ENCODE results near the gene DLGAP1. TPM values are rescaled to one million over a fixed set of nuclear protein-coding genes. Genes with fewer than 3 reads are reported as not detected.

Gene DLGAP1
- total and polyA plus RNA-seq, 2 of the 13 experiments (the other 11 are each of a cell fraction or from before 2014, with no cell fraction given) = 0.01 TPM; not detected in 1

DNA sequence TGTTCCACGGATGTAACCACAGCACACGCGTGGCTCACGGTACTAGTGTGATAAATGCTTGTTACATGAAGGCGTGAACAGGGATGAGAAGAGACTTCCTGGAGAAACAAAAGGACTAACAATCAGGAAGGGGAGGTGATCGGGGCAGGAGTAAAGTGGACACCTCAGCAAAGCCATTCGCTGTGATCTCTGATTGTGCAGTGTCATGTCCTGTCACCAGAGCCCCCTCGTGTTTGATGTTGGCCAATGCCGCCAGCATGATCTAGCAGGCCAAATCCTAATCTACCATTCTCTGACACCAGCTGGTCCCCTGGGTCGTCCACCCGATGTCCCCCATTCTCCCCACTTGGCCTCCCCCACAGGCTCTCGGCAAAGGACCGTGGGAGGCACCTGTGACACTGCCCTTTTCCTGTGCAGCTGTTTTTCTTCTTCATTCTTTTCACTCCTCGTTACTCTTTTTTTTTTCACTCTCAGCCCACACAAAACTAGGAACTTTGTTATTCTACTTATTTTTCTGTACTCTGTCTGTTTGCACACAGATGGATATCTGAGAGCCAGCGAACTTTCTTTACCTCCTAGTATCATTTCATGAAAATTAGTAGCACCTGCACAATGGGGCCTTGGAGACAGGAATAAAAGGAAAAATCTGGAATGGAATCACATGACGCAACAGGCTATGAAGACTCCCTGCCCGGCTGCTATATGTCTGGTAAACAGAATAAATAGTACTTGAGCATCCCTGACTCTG, 858.3 kb downstream of the DLGAP1 start (continued):
- TF ChIP-seq, protein P1, sequence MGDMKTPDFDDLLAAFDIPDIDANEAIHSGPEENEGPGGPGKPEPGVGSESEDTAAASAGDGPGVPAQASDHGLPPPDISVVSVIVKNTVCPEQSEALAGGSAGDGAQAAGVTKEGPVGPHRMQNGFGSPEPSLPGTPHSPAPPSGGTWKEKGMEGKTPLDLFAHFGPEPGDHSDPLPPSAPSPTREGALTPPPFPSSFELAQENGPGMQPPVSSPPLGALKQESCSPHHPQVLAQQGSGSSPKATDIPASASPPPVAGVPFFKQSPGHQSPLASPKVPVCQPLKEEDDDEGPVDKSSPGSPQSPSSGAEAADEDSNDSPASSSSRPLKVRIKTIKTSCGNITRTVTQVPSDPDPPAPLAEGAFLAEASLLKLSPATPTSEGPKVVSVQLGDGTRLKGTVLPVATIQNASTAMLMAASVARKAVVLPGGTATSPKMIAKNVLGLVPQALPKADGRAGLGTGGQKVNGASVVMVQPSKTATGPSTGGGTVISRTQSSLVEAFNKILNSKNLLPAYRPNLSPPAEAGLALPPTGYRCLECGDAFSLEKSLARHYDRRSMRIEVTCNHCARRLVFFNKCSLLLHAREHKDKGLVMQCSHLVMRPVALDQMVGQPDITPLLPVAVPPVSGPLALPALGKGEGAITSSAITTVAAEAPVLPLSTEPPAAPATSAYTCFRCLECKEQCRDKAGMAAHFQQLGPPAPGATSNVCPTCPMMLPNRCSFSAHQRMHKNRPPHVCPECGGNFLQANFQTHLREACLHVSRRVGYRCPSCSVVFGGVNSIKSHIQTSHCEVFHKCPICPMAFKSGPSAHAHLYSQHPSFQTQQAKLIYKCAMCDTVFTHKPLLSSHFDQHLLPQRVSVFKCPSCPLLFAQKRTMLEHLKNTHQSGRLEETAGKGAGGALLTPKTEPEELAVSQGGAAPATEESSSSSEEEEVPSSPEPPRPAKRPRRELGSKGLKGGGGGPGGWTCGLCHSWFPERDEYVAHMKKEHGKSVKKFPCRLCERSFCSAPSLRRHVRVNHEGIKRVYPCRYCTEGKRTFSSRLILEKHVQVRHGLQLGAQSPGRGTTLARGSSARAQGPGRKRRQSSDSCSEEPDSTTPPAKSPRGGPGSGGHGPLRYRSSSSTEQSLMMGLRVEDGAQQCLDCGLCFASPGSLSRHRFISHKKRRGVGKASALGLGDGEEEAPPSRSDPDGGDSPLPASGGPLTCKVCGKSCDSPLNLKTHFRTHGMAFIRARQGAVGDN (CRISPR knock-in tag; IDR thresholded peaks at IDR 0.05) = peak; percentile 90
- TF ChIP-seq DNMT3B (CRISPR knock-in tag; conservative IDR thresholded peaks at IDR 0.05) (no peak), ZNF670 (CRISPR knock-in tag; IDR thresholded peaks at IDR 0.05; ENCODE audit: borderline replicate concordance) (no peak), ZBTB38 (CRISPR knock-in tag; IDR thresholded peaks at IDR 0.05) (peak; percentile 57; the same call in 1 of the 2 replicates), ZNF674 (CRISPR knock-in tag; IDR thresholded peaks at IDR 0.05; ENCODE audit: low read depth) (no peak), ZNF878 (CRISPR knock-in tag; IDR thresholded peaks at IDR 0.05) (no peak), SP4 (CRISPR knock-in tag; IDR thresholded peaks at IDR 0.05) (peak; percentile 45; the same call in 1 of the 2 replicates), YEATS4 (CRISPR knock-in tag; IDR thresholded peaks at IDR 0.05; ENCODE audit: borderline replicate concordance) (0 out of 2 replicates have a peak, but pooled peaks have one; percentile 4), BHLHE40 (IDR thresholded peaks at IDR 0.05; ENCODE audit: low read length) (0 out of 2 replicates have a peak, but pooled peaks have one; percentile 21), KAT7 (CRISPR knock-in tag; IDR thresholded peaks at IDR 0.05; ENCODE audit: borderline replicate concordance) (peak; percentile 25; the same call in 1 of the 2 replicates), REL (CRISPR knock-in tag; conservative IDR thresholded peaks at IDR 0.05) (no peak)
- TF ChIP-seq, protein P2, sequence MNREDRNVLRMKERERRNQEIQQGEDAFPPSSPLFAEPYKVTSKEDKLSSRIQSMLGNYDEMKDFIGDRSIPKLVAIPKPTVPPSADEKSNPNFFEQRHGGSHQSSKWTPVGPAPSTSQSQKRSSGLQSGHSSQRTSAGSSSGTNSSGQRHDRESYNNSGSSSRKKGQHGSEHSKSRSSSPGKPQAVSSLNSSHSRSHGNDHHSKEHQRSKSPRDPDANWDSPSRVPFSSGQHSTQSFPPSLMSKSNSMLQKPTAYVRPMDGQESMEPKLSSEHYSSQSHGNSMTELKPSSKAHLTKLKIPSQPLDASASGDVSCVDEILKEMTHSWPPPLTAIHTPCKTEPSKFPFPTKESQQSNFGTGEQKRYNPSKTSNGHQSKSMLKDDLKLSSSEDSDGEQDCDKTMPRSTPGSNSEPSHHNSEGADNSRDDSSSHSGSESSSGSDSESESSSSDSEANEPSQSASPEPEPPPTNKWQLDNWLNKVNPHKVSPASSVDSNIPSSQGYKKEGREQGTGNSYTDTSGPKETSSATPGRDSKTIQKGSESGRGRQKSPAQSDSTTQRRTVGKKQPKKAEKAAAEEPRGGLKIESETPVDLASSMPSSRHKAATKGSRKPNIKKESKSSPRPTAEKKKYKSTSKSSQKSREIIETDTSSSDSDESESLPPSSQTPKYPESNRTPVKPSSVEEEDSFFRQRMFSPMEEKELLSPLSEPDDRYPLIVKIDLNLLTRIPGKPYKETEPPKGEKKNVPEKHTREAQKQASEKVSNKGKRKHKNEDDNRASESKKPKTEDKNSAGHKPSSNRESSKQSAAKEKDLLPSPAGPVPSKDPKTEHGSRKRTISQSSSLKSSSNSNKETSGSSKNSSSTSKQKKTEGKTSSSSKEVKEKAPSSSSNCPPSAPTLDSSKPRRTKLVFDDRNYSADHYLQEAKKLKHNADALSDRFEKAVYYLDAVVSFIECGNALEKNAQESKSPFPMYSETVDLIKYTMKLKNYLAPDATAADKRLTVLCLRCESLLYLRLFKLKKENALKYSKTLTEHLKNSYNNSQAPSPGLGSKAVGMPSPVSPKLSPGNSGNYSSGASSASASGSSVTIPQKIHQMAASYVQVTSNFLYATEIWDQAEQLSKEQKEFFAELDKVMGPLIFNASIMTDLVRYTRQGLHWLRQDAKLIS (CRISPR knock-in tag; IDR thresholded peaks at IDR 0.05) = peak; percentile 93
- TF ChIP-seq, protein P3, sequence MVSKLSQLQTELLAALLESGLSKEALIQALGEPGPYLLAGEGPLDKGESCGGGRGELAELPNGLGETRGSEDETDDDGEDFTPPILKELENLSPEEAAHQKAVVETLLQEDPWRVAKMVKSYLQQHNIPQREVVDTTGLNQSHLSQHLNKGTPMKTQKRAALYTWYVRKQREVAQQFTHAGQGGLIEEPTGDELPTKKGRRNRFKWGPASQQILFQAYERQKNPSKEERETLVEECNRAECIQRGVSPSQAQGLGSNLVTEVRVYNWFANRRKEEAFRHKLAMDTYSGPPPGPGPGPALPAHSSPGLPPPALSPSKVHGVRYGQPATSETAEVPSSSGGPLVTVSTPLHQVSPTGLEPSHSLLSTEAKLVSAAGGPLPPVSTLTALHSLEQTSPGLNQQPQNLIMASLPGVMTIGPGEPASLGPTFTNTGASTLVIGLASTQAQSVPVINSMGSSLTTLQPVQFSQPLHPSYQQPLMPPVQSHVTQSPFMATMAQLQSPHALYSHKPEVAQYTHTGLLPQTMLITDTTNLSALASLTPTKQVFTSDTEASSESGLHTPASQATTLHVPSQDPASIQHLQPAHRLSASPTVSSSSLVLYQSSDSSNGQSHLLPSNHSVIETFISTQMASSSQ (IDR thresholded peaks at IDR 0.05; ENCODE audit: low read depth) = no peak
- TF ChIP-seq, protein P3 (CRISPR knock-in tag; IDR thresholded peaks at IDR 0.05; ENCODE audit: borderline replicate concordance) = no peak
- TF ChIP-seq, protein P4, sequence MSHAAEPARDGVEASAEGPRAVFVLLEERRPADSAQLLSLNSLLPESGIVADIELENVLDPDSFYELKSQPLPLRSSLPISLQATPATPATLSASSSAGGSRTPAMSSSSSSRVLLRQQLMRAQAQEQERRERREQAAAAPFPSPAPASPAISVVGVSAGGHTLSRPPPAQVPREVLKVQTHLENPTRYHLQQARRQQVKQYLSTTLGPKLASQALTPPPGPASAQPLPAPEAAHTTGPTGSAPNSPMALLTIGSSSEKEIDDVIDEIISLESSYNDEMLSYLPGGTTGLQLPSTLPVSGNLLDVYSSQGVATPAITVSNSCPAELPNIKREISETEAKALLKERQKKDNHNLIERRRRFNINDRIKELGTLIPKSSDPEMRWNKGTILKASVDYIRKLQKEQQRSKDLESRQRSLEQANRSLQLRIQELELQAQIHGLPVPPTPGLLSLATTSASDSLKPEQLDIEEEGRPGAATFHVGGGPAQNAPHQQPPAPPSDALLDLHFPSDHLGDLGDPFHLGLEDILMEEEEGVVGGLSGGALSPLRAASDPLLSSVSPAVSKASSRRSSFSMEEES (CRISPR knock-in tag; IDR thresholded peaks at IDR 0.05) = peak; percentile 33; the same call in 1 of the 2 replicates

Data from HepG2 (cell line).